SJSA1 (cell line): Measurements from ENCODE around the gene SEMA3D. TPM values are rescaled to one million over a fixed set of nuclear protein-coding genes. Genes with fewer than 3 reads are reported as not detected.
A peak's percentile ranks its signal among the peaks of the same experiment; 100 is the strongest.

Experiments
- DNase-seq, 2 experiments: peaks; one replicate each; pipeline ENCODE4 v3.0.0-alpha.2; 2015 to 2020; ENCODE audit warnings: low spot score in 2 of 2, low read depth in 1 of 2
- H3K27ac ChIP-seq: fragments of 250-450 bp; sonication (Bioruptor Pico); 2 replicates; pipeline ENCODE4 v1.5.1; 2020; ENCODE audit warnings: mild to moderate bottlenecking, moderate library complexity
- H3K27me3 ChIP-seq: fragments of 250-450 bp; sonication (Bioruptor Pico); replicated peaks from 2 replicates; pipeline ENCODE4 v1.5.1; 2020; ENCODE audit warnings: mild to moderate bottlenecking, moderate library complexity
- H3K36me3 ChIP-seq: fragments of 250-450 bp; sonication (Bioruptor Pico); 2 replicates; pipeline ENCODE4 v1.5.1; 2020; ENCODE audit warnings: mild to moderate bottlenecking
- H3K4me1 ChIP-seq: fragments of 250-450 bp; sonication (Bioruptor Pico); replicated peaks from 2 replicates; pipeline ENCODE4 v1.6.1; 2021; ENCODE audit warnings: mild to moderate bottlenecking
- H3K4me3 ChIP-seq: fragments of 250-450 bp; sonication (Bioruptor Pico); 2 replicates; pipeline ENCODE4 v1.5.1; 2020; ENCODE audit warnings: mild to moderate bottlenecking
- H3K9me3 ChIP-seq: fragments of 250-450 bp; sonication (Bioruptor Pico); replicated peaks from 2 replicates; pipeline ENCODE4 v1.5.1; 2020; ENCODE audit warnings: mild to moderate bottlenecking
- total RNA-seq: library from RNA; depleted of rRNA; stranded (reverse); fragments of >200 nt; shearing (Covaris generic); gene quantifications from 2 replicates; pipeline ENCODE4 v1.2.3, GENCODE V29; 2014; rRNA removed

Gene SEMA3D
- 4.4 and 5.3 TPM in 2 replicates for total RNA-seq

- Histone ChIP-seq H3K27me3 (no peaks in the 10 kb centered on the region), H3K9me3 (no peaks in the 10 kb centered on the region), H3K27ac (no peak within 1 kb of the TSS), H3K4me1 (peaks cover 13% of the 10 kb centered on the region), H3K36me3 (no peaks in the 10 kb centered on the region), H3K4me3 (peak within 1 kb of the TSS; percentile 50)
- DNase-seq, result peak; percentile 76 to 85
These were observed at the start of gene SEMA3D for GRCh38 chr7:85186521-85187241. Gene SEMA3D (minus strand): TSS chr7:85187056. CDS start chr7:85121891, 65,165 bp downstream.

- no peaks in the 10 kb centered on the region for H3K36me3 ChIP-seq
- no peaks in the 10 kb centered on the region for H3K4me1 ChIP-seq
- no peaks in the 10 kb centered on the region for H3K9me3 ChIP-seq
- no peak overlapping the region for H3K4me3 ChIP-seq
- no peak overlapping the region for H3K27ac ChIP-seq
- no peaks in the 10 kb centered on the region; the same call in 1 of the 2 replicates for H3K27me3 ChIP-seq
- DNase-seq, result no peak
These were observed 47.9 kb upstream of the SEMA3D start for GRCh38 chr7:85234730-85235129.

GRCh38 chr7:85232068-85232467, 45.2 kb upstream of the SEMA3D start:
- Histone ChIP-seq H3K9me3 (no peaks in the 10 kb centered on the region), H3K4me1 (no peaks in the 10 kb centered on the region), H3K27me3 (peaks cover 5% of the 10 kb centered on the region), H3K36me3 (no peaks in the 10 kb centered on the region), H3K4me3 (no peak overlapping the region), H3K27ac (no peak overlapping the region)
- no peak for DNase-seq

- DNase-seq, result no peak
- Histone ChIP-seq H3K4me3 (no peak overlapping the region), H3K27ac (no peak overlapping the region), H3K4me1 (no peaks in the 10 kb centered on the region), H3K9me3 (no peaks in the 10 kb centered on the region), H3K27me3 (peaks cover 5% of the 10 kb centered on the region), H3K36me3 (no peaks in the 10 kb centered on the region)
These were observed 43.8 kb upstream of the SEMA3D start for GRCh38 chr7:85230623-85231022.

GRCh38 chr7:85229544-85229943, 42.7 kb upstream of the SEMA3D start:
- Histone ChIP-seq H3K27me3 (peaks cover 5% of the 10 kb centered on the region), H3K9me3 (no peaks in the 10 kb centered on the region), H3K4me3 (no peak overlapping the region), H3K36me3 (no peaks in the 10 kb centered on the region), H3K27ac (no peak overlapping the region), H3K4me1 (no peaks in the 10 kb centered on the region)
- DNase-seq, result no peak

GRCh38 chr7:85226361-85227085, 39.7 kb upstream of the SEMA3D start:
- H3K27me3 ChIP-seq, result peaks cover 5% of the 10 kb centered on the region; the same call in 1 of the 2 replicates
- H3K9me3 ChIP-seq, result no peaks in the 10 kb centered on the region
- H3K4me1 ChIP-seq, result no peaks in the 10 kb centered on the region
- no peak for DNase-seq
- H3K36me3 ChIP-seq, result no peaks in the 10 kb centered on the region
- H3K27ac ChIP-seq, result no peak overlapping the region
- H3K4me3 ChIP-seq, result no peak overlapping the region

GRCh38 chr7:85224171-85224570, 37.3 kb upstream of the SEMA3D start:
- Histone ChIP-seq H3K27me3 (peaks cover 5% of the 10 kb centered on the region; the same call in 1 of the 2 replicates), H3K36me3 (no peaks in the 10 kb centered on the region), H3K4me1 (no peaks in the 10 kb centered on the region), H3K27ac (no peak overlapping the region), H3K4me3 (no peak overlapping the region), H3K9me3 (no peaks in the 10 kb centered on the region)
- DNase-seq, result no peak

- H3K36me3 ChIP-seq, result no peaks in the 10 kb centered on the region
- no peak overlapping the region for H3K4me3 ChIP-seq
- H3K27ac ChIP-seq, result no peak overlapping the region
- DNase-seq, result no peak
- no peaks in the 10 kb centered on the region for H3K4me1 ChIP-seq
- H3K27me3 ChIP-seq, result no peaks in the 10 kb centered on the region
- no peaks in the 10 kb centered on the region for H3K9me3 ChIP-seq
These were observed 35.7 kb upstream of the SEMA3D start for GRCh38 chr7:85222522-85222921.

GRCh38 chr7:85221796-85222195, 34.9 kb upstream of the SEMA3D start:
- no peak overlapping the region for H3K27ac ChIP-seq
- no peaks in the 10 kb centered on the region for H3K27me3 ChIP-seq
- no peaks in the 10 kb centered on the region for H3K9me3 ChIP-seq
- no peaks in the 10 kb centered on the region for H3K36me3 ChIP-seq
- no peak overlapping the region for H3K4me3 ChIP-seq
- H3K4me1 ChIP-seq, result no peaks in the 10 kb centered on the region
- no peak for DNase-seq

GRCh38 chr7:85220651-85221050, 33.8 kb upstream of the SEMA3D start:
- no peak for DNase-seq
- H3K4me1 ChIP-seq, result no peaks in the 10 kb centered on the region
- no peak overlapping the region for H3K27ac ChIP-seq
- no peak overlapping the region for H3K4me3 ChIP-seq
- no peaks in the 10 kb centered on the region for H3K36me3 ChIP-seq
- no peaks in the 10 kb centered on the region for H3K9me3 ChIP-seq
- H3K27me3 ChIP-seq, result no peaks in the 10 kb centered on the region

GRCh38 chr7:85220023-85220422, 33.2 kb upstream of the SEMA3D start:
- Histone ChIP-seq H3K36me3 (no peaks in the 10 kb centered on the region), H3K9me3 (no peaks in the 10 kb centered on the region), H3K4me3 (no peak overlapping the region)

GRCh38 chr7:85217085-85217484, 30.2 kb upstream of the SEMA3D start:
- no peak for DNase-seq
- no peak overlapping the region for H3K27ac ChIP-seq
- H3K27me3 ChIP-seq, result no peaks in the 10 kb centered on the region
- no peak overlapping the region for H3K4me3 ChIP-seq
- no peaks in the 10 kb centered on the region for H3K36me3 ChIP-seq
- H3K9me3 ChIP-seq, result no peaks in the 10 kb centered on the region
- no peaks in the 10 kb centered on the region for H3K4me1 ChIP-seq

More at GRCh38 chr7:85220023-85220422, 33.2 kb upstream of the SEMA3D start:
- no peak for DNase-seq
- no peaks in the 10 kb centered on the region for H3K27me3 ChIP-seq
- no peaks in the 10 kb centered on the region for H3K4me1 ChIP-seq
- H3K27ac ChIP-seq, result no peak overlapping the region

GRCh38 chr7:85215098-85215497, 28.2 kb upstream of the SEMA3D start:
- H3K27ac ChIP-seq, result no peak overlapping the region
- H3K4me1 ChIP-seq, result no peaks in the 10 kb centered on the region
- H3K9me3 ChIP-seq, result no peaks in the 10 kb centered on the region
- no peak overlapping the region for H3K4me3 ChIP-seq
- H3K36me3 ChIP-seq, result no peaks in the 10 kb centered on the region
- DNase-seq, result no peak
- no peaks in the 10 kb centered on the region for H3K27me3 ChIP-seq

GRCh38 chr7:85213500-85213899, 26.6 kb upstream of the SEMA3D start:
- no peak for DNase-seq
- Histone ChIP-seq H3K27ac (no peak overlapping the region), H3K4me1 (no peaks in the 10 kb centered on the region), H3K4me3 (no peak overlapping the region), H3K36me3 (no peaks in the 10 kb centered on the region), H3K27me3 (no peaks in the 10 kb centered on the region), H3K9me3 (no peaks in the 10 kb centered on the region)
